Hematopoietic multipotent progenitor cell (in vitro differentiated cells): ENCODE measurements around the gene TMEM39A. TPM values are rescaled to one million over a fixed set of nuclear protein-coding genes. Genes with fewer than 3 reads are reported as not detected.

Experiments used
- DNase-seq, 3 donors: peaks; one replicate each; pipeline ENCODE4 v3.0.0-alpha.2; 2011 to 2015; ENCODE audit warnings: low read depth in 2 of 3, low spot score in 2 of 3
- total RNA-seq: library from RNA; depleted of rRNA; stranded (reverse); fragments of >200 nt; gene quantifications from one replicate; pipeline ENCODE4 v1.2.3, GENCODE V29; 2012

The TMEM39A gene, protein sequence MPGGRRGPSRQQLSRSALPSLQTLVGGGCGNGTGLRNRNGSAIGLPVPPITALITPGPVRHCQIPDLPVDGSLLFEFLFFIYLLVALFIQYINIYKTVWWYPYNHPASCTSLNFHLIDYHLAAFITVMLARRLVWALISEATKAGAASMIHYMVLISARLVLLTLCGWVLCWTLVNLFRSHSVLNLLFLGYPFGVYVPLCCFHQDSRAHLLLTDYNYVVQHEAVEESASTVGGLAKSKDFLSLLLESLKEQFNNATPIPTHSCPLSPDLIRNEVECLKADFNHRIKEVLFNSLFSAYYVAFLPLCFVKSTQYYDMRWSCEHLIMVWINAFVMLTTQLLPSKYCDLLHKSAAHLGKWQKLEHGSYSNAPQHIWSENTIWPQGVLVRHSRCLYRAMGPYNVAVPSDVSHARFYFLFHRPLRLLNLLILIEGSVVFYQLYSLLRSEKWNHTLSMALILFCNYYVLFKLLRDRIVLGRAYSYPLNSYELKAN
- 40.7 TPM for total RNA-seq

DNA sequence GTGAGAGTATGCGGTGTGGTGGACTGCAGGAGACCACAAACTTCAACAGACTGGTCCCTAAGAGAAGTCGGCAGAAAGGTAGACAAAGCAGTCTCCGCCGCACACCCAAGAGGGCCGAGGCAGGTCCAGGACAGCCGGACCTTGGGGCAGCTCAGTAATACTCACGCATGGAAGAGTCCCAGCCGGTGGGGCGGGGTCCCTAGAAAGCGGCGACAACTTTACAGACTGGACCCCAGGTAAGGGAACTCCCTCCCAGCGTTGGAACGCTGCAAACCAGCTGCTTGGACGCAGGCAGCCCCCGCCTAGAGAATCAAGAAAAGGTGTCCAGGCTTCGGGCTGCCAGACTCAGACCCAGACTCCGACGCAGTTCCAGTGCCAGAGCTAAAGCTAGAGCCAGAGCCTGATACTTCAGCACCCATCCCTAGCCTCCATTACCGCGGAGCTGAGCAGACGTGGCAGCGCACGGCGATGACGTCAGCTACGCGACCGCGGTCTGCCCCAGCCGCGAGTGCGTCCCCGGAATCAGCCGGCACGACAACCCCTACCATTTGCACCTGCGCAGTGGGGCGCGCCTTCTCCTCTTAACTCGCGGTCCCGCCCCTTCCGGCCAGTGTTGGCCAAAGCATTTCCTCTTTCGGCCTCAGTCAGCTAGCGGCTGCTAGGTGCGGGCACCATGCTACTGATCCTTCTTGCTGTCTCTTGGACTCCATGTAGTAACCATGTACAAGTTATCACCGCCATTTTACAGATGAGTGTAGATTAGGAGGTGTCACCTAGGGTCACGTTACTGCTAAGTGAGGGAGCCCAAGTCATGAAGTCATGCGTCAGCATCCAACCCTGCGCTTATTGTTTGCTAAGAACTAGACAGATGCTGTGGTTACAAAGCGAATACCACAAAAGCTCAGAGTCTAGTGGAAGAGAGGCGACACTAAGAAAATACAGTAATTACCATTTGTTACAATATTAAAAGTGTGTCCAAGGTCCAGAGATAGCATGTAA, at the start of gene TMEM39A:
Gene TMEM39A, minus strand, starts transcription at position 445 of the 999 bp plus-strand sequence. CDS start 1,541 bp downstream, outside the sequence.
- peak; percentile 99 to 100 (median 99) for DNase-seq

DNA sequence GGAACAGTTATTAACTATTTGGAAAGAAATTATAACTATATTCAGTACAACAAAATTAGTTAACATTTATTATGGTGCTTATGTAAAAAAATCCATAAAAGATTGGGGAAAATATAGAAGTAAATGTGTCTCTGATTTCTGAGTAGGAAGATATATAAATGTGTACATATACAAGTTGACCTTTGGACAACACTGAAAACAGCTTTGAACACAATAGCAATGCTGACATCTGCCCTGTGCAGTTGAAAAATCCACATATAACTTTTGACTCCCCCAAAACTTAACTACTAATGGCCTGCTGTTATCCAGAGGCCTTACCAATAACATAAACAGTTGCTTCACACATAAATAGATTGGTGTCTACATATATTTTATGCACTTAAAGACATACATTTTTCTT, 47.3 kb upstream of the TMEM39A start:
- no peak for DNase-seq

DNA sequence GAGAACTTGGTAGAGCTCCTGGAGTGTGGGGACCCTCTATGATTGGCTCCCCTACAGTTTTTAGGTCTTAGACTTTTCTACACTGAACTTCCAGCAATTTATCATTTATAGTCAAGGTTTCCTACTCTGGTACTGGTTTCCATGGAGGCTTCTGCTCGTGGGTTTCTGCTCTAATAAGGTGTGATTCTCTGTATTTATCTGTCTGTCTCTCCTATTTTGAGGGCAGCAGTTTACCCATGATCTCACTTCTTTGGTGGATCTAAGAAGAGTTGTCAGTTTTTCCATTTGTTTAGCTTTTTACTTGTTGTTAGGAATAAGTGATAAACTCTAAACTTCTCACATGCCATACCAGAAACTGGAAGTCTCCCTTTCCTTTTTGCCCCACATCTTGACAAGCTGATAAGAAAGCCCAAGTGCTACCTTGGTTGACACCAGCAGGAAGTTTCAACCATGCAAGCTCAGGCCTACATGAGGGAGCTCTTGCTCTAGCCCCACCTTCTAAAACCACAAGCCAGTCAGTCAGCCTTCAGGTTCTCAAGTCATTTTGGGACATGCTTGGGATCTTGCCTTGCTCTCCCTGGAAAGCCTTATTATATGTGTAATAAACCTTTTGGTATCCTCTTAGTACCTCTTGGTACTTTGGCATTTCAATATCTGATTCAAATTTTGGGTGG, 44.9 kb upstream of the TMEM39A start:
- DNase-seq = peak in 2 of 3 donors; percentile 59 to 89

DNA sequence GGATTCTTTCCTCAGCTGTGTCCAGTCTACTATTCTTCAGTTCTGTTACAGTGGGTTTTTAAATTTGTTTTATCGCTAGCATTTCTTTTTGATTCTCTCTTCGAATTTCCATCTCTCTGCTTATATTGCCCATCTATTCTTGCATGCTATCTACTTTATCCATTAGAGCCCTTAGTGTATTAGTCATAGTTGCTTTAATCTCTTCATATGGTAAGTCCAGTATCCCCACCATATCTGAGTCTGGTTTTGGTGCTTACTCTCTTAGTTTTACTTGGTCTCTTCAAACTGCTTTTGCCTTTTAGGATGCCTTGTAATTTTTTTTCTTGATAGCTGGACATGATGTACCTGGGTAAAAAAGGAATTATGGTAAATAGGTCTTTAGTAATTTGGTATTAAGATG, 44.0 kb upstream of the TMEM39A start:
- no peak for DNase-seq

DNA sequence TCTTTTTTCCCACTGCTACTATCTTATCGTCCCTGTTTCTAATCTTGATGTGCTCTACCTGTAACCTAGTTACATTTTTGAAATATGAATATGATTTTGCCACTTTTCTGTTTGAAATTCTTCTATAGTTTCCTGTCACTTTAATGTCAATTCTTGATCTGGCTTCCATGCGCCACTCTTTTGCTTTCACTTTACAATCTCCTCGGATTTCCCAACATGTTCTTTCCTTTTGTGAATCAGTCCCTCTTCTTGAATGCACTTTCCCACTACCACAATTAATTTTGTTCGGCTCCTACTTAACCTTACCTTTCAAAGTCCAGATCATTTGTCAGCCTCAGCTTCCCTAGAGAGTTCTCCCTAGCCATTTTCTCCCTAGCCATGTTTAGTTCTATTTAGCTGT, 43.2 kb upstream of the TMEM39A start:
- no peak for DNase-seq

DNA sequence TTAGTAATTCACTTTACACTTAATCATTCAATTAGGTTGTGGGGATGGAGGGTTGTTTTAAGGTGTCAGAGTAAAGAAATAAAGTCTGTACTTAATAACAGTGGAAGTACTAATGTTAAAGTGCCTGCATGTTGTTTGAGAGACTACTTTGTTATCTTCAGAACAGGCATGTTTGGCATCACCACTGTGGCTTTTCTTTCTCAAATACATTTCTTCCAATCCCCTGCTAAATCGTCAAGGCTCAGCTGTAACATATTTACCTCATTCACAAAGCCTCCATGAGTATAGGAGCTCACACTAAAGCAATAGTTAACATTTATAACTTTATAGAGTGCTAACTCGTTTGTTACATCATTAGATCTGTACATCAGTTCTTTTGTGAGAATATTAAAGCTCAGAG, 37.5 kb upstream of the TMEM39A start:
- no peak for DNase-seq

DNA sequence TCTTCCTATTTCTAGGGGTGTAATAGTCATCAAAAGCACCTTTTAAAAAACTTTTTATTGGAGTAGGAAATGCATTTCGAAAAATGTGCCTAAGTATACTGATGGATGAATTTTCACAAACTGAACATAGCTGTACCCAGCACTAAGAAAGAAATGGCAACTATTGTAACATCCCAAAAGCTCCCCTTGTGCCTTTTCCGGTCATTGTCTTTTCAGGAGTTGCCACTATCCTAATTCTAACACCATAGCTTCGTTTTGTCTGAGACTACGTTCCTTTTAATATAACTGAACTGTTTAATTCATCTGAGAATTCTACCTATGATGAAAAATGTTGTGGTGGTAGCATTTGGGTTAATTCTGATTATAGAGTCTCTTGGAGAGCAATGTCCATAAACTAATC, 36.9 kb upstream of the TMEM39A start:
- DNase-seq = no peak

DNA sequence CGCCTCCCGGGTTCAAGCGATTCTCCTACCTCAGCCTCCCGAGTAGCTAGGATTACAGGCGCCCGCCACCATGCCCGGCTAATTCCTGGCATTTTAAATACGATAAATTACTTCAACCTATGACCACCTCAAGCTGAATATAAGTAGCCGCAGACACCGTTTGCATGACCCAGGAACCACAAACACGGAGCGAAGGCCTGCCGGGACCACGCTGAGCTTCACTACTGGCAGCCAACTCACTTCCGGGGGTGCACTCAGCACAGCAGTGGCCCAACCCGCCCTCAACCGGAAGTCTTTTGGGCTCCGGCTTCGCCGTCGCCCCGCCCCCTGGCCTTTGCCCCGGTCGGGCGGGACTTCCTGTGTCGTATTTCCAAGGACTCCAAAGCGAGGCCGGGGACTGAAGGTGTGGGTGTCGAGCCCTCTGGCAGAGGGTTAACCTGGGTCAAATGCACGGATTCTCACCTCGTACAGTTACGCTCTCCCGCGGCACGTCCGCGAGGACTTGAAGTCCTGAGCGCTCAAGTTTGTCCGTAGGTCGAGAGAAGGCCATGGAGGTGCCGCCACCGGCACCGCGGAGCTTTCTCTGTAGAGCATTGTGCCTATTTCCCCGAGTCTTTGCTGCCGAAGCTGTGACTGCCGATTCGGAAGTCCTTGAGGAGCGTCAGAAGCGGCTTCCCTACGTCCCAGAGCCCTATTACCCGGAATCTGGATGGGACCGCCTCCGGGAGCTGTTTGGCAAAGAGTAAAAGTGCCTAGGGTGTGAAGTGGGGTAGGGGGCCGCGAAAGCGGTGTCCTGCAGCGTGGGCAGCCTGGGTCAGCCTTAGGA, 35.0 kb upstream of the TMEM39A start, which contains the start of gene TIMMDC1:
Gene TIMMDC1, plus strand, starts transcription at position 362 of the 826 bp plus-strand sequence. Its CDS starts 187 bp downstream, at position 549.
- peak; percentile 93 to 98 (median 97) for DNase-seq

DNA sequence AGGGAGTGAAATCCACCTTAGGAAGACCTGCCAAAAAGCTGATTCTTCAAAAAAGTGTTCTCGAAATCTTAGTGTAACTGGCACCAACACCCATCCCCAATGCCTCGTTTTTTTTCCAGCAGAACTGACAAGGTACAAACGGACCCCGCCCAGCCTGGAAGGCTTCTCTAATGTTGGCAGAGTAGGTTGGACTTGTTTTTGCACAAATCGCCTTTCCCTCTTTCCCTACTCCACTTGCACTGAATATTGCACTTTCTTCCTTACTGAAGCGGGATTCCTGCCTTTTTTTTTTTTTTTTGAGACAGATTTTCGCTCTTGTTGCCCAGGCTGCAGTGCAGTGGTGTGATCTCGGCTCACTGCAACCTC, 34.4 kb upstream of the TMEM39A start:
- peak in 1 of 3 donors; percentile 11 for DNase-seq

DNA sequence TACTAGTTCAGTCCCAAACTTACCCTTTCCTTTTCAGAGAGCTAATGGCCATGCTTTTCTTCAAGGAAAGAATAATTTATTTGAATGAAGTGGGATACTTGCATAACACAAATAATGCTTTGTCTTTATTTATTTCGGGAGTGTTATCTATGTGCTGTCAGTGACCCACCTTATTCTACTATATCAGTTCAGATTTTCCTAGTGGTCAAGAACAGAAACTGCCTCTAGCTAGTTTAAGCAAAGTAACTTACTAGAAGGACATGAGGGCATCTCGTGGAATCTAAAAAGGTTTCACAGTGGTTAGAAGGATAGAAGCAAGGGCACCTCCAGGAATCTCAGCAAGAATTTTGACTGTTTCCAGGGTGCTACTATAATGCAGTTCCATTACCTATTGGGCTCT, 31.2 kb upstream of the TMEM39A start:
- no peak for DNase-seq

DNA sequence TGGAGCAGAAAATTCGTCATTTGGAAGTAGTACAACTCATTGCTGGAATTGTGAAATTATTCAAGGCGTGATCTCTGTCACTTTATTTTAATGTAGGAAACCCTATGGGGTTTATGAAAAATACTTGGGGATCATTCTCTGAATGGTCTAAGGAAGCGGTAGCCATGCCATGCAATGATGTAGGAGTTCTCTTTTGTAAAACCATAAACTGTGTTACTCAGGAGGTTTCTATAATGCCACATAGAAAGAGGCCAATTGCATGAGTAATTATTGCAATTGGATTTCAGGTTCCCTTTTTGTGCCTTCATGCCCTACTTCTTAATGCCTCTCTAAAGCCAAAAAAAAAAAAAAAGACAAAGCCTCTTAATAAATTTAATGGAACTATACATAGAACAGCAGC, 29.4 kb upstream of the TMEM39A start:
- no peak for DNase-seq

DNA sequence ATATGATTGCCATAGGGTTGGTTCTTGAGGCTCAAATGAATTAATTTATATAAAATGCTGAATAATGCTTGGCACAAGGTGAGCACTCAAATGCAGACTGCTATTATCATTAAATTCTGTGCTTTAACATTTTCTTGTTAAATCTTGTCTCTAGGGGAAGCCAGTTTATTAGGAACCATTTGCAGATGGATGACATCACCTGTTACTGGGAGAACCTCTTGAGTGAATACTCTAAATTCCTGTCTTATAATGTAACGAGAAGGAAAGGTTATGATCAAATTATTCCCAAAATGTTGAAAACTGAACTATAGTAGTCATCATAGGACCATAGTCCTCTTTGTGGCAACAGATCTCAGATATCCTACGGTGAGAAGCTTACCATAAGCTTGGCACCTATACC, 28.7 kb upstream of the TMEM39A start:
- DNase-seq = no peak

DNA sequence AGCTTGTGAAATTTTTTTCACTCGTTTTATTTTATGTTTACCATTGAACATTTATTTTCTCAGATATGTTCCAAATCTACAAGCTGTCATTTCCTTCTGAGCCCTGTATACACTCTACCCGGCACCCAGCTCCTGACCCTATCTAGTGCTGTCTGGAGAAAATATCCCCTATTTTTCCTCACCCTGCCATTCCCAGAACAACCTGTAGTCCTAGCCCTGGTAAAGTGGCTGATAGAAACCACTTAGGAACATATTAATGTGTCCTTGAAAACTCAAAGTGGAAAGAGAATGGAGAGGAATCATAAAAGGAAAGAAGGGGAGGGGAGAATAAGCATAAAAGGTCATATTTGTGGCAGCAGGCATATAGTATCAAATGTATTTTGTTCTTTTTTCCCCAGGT, 26.7 kb upstream of the TMEM39A start:
- DNase-seq = no peak

DNA sequence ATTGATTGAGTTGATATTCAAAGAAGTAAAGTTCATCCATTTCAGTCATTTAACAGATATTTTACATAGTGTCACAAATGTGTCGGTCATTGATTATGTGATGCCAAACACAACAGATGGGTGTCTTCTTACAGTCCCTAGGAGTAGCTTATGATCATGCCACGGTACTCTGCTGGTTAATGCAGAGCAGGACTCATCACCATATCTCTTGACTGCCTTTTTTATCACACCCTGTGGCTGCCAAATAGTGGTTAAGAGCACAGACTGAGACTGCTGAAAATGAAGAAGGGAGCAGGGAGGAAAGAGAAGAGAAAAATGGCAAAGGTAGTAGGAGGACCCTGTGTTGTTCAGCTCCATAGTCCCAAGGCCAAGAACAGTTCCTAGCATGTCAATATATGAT, 22.1 kb upstream of the TMEM39A start:
- no peak for DNase-seq

DNA sequence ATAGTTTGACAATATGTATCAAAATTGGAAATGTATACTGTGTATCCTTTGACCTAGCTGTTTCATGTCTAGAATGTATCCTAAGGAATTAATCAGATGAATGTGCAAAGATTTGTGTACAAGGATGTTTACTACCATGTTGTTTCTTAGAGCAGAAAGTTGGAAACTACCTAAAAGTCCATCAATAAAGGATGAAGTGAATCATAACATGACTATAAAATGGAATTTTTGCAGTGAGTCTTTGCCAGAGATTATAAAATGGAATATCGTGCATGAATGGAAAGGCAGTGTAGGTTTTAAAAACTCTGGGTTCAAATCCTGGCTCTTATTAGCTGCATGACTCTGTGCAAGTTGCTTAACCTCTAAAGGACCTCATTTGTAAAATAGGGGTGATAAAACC, 19.7 kb upstream of the TMEM39A start:
- DNase-seq = no peak

DNA sequence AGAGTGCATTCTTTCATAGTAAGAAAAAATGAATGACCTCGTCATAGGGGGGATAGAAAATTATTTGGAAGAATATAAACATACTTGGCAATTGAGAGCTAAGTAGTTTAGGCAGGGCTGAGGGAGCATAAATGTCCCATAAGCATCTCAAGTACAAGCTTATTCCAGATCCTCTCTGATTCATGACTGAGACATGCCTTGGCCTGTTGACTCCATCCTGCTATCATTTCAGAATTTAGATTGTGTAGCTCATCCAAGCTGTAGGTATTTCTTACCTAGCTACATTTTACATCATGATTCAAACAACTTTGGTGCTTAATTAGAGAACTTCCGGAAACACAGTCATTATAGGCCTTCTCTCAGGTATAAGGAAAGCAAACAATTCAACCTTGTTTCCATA, 17.7 kb upstream of the TMEM39A start:
- no peak for DNase-seq

DNA sequence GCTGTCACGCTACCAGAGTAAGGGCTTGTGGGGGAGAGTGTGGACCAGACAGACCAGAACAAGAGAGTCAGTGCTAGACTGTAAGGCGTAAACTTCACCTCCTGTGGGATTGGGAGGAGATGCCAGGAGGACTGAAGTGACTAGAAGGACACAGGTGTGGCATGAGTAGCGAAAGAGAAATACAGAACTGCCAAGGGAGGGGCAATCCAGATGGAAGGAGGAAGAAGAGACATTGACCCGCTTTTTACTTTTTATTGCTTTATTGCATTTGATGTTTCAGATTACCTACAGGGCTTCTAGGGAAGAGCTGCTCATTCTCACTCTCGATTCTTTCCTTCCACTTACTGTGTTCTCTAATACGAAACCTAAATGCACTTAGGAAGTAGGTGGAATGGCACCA, 7.5 kb upstream of the TMEM39A start:
- DNase-seq = no peak

DNA sequence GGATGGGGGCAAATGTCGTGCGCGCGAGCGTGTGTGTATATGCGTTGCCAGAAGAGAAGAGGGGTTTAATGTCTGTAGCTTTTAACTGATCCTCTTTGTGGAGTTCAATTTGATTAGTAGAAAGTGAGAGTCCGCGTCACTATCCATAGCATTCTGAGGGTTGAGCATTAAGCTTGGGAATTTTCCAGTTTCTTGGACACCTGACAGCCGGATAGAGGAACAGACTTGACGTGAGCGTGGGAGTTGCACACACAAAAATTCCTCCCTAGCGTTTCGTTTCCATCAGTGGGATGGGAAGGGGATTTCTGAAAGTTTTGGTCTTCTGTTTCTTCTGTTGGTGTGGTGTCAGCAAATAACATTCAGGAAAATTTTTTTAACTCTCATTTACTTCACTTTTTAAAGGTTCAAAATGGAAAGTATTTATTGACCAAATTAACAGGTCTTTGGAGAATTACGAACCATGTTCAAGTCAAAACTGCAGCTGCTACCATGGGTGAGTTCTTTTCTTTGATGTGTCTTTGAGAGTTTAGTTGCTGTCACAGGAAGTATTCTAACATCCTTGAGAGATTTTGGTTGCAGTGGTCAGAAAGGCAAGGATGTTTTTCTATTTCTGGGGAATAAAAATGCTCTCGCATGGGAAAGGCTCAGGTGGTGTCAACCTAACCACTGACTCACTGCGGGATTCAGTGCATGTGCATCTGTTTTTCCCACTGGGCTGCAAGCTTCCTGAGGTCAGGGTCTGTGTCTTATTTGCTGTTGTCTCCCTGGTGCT, 6.2 kb upstream of the TMEM39A start:
- no peak for DNase-seq

DNA sequence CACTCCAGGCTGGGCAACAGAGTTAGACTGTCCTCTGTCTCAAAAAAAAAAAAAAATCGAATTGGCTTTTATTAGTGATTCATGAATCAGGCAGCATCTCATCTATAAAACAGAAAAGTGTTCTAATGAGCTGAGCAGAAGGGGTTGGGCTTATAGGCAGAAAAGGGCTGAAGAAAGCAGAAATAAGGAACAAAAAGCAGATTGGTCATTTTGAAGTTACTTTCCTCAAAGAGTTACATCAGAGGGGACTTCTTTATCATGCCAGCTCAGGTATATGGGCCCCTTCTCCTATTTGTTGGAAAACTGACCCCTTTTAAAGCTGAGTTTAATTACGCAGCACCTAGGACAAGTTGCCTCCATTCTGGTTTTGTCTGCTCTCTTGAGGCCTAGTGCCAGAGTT, 4.6 kb upstream of the TMEM39A start:
- DNase-seq = peak in 2 of 3 donors; percentile 4 to 44
